Left kidney (tissue), 2 donors: Measurements from ENCODE around the gene HCFC1R1. TPM values are rescaled to one million over a fixed set of nuclear protein-coding genes. Genes with fewer than 3 reads are reported as not detected.
A peak's percentile ranks its signal among the peaks of the same experiment; 100 is the strongest.

ENCODE experiments used
- DNase-seq: peaks from one replicate; pipeline ENCODE4 v3.0.0-alpha.2; 2013
- polyA plus RNA-seq: library from polyadenylated mRNA; unstranded; fragments of 120-200 nt; gene quantifications from one replicate; pipeline ENCODE4 v1.2.1, GENCODE V29; 2013; ENCODE audit not compliant: insufficient read length

The HCFC1R1 gene
- polyA plus RNA-seq, 1 donor: 56.2 TPM

GRCh38 chr16:3020604-3021448 lies 2.9 kb downstream of the HCFC1R1 start:
- DNase-seq: no peak

- DNase-seq: peak; percentile 82
Observed at GRCh38 chr16:3020247-3020603, 3.5 kb downstream of the HCFC1R1 start, which contains the start of gene TNFRSF12A. TNFRSF12A (plus strand) TSS chr16:3020368; CDS start chr16:3020398, 30 bp downstream.

- DNase-seq: no peak
Observed at GRCh38 chr16:3019594-3020246, 4.0 kb downstream of the HCFC1R1 start.

- DNase-seq: no peak
Observed at GRCh38 chr16:3017794-3018506, 5.8 kb downstream of the HCFC1R1 start, which contains the start of gene CLDN6. CLDN6 (minus strand) TSS chr16:3018183; CDS start chr16:3016021, 2,162 bp downstream.

GRCh38 chr16:3017344-3017743 lies 6.4 kb downstream of the HCFC1R1 start:
- DNase-seq: no peak

- no peak for DNase-seq
Observed at GRCh38 chr16:3015865-3016521, 7.7 kb downstream of the HCFC1R1 start.

- no peak for DNase-seq
Observed at GRCh38 chr16:3014971-3015370, 8.8 kb downstream of the HCFC1R1 start.

- DNase-seq: no peak
Observed at GRCh38 chr16:3013998-3014690, 9.6 kb downstream of the HCFC1R1 start.

- no peak for DNase-seq
Observed at GRCh38 chr16:3013491-3013951, 10.2 kb downstream of the HCFC1R1 start.

GRCh38 chr16:3012828-3013420 lies 10.8 kb downstream of the HCFC1R1 start, which contains the start of gene CLDN9:
CLDN9 (plus strand) TSS chr16:3012923; CDS start chr16:3013363, 440 bp downstream.
- no peak for DNase-seq

GRCh38 chr16:3012246-3012645 lies 11.5 kb downstream of the HCFC1R1 start:
- peak; percentile 77 for DNase-seq

- DNase-seq: no peak
Observed at GRCh38 chr16:3010510-3010909, 13.2 kb downstream of the HCFC1R1 start.

GRCh38 chr16:3009568-3010390 lies 14.0 kb downstream of the HCFC1R1 start:
- DNase-seq: peak; percentile 81

- DNase-seq: no peak
Observed at GRCh38 chr16:3008690-3009037, 15.1 kb downstream of the HCFC1R1 start.

- DNase-seq: no peak
Observed at GRCh38 chr16:3007957-3008689, 15.6 kb downstream of the HCFC1R1 start.

- no peak for DNase-seq
Observed at GRCh38 chr16:3007059-3007956, 16.4 kb downstream of the HCFC1R1 start.

- no peak for DNase-seq
Observed at GRCh38 chr16:3004781-3005284, 18.9 kb downstream of the HCFC1R1 start.

- DNase-seq: no peak
Observed at GRCh38 chr16:3004319-3004718, 19.4 kb downstream of the HCFC1R1 start.
